Neural progenitor cell (in vitro differentiated cells): Measurements from ENCODE around the gene POU6F2.

Source experiments
- EZH2 ChIP-seq: fragments of 200-600 bp; sonication (generic); IDR thresholded peaks from 2 replicates; pipeline ENCODE4 v1.6.1; 2017; ENCODE audit warnings: antibody characterized with exemption, mild to moderate bottlenecking, moderate library complexity
- EZH2phosphoT487 ChIP-seq: fragments of 200-600 bp; sonication (generic); IDR thresholded peaks from 2 replicates; pipeline ENCODE4 v1.6.1; 2017; ENCODE audit warnings: antibody characterized with exemption
- TF ChIP-seq, protein P1 (sequence below): fragments of 200-600 bp; sonication (generic); IDR thresholded peaks from 2 replicates; pipeline ENCODE4 v1.5.1; 2017; ENCODE audit warnings: antibody characterized with exemption, mild to moderate bottlenecking

DNA sequence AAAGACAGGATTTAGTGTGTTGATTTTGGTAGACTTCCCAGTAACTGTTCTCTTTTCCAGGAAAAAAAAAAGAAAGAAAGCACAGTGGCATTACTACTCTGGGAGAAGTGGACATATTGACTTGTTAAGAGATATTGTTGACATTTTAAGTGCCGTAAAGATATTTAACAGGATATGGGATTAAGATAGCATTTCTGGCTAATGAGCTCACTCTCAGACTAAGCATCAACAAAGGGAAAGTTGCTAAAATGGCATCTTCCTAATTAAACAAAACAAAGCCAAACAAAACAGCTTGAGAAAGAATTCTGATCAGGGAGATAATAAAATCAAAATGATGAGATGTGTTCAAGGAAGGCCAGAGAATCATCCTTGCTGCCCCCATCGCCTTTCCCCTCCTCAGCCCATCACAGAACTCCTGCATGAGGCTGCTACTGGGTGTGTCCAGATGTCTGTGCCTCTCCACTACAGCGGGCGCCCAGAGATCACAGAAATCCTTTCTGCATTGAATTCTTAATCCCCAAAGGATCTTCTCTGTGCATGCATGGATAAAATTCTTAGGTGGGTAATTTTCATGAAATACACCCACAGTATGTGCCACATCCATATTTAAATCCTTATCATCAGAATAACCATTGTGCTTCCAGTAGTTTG, 270.5 kb downstream of the POU6F2 start:
- TF ChIP-seq, protein P1, sequence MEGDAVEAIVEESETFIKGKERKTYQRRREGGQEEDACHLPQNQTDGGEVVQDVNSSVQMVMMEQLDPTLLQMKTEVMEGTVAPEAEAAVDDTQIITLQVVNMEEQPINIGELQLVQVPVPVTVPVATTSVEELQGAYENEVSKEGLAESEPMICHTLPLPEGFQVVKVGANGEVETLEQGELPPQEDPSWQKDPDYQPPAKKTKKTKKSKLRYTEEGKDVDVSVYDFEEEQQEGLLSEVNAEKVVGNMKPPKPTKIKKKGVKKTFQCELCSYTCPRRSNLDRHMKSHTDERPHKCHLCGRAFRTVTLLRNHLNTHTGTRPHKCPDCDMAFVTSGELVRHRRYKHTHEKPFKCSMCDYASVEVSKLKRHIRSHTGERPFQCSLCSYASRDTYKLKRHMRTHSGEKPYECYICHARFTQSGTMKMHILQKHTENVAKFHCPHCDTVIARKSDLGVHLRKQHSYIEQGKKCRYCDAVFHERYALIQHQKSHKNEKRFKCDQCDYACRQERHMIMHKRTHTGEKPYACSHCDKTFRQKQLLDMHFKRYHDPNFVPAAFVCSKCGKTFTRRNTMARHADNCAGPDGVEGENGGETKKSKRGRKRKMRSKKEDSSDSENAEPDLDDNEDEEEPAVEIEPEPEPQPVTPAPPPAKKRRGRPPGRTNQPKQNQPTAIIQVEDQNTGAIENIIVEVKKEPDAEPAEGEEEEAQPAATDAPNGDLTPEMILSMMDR = no peak
- TF ChIP-seq EZH2 (no peak), EZH2phosphoT487 (no peak)
